Lung (tissue), 12 donors: Measurements from ENCODE around the gene MAP3K13. TPM values are rescaled to one million over a fixed set of nuclear protein-coding genes. Genes with fewer than 3 reads are reported as not detected.

ENCODE experiments used
- ATAC-seq: fragments of 200-7000 bp; cut with Tn5 transposase; one replicate; pipeline ENCODE4 v1.9.1; 2020; ENCODE audit warnings: moderate number of reproducible peaks; ENCODE audit not compliant: insufficient read depth, low FRiP score
- DNase-seq, 3 donors: peaks; one replicate each; pipeline ENCODE4 v3.0.0-alpha.2; 2013 to 2017
- H3K27ac ChIP-seq, 2 donors: one replicate each; pipeline ENCODE4 v1.5.1; 2013; ENCODE audit warnings: mild to moderate bottlenecking in 2 of 2, moderate library complexity in 2 of 2, control low read depth in 1 of 2, inconsistent platforms in 1 of 2, low read depth in 1 of 2, low read length in 1 of 2
- H3K27me3 ChIP-seq, 3 donors: one replicate each; pipeline ENCODE4 v1.5.1; 2013; ENCODE audit warnings: low read length in 2 of 3; ENCODE audit not compliant: control insufficient read depth in 3 of 3, insufficient read depth in 3 of 3
- H3K36me3 ChIP-seq, 4 donors: one replicate each; pipeline ENCODE4 v1.5.1; 2013; ENCODE audit warnings: low read length in 4 of 4, mild to moderate bottlenecking in 1 of 4, moderate library complexity in 1 of 4; ENCODE audit not compliant: control insufficient read depth in 4 of 4, insufficient read depth in 4 of 4
- H3K4me1 ChIP-seq, 5 donors: one replicate each; pipeline ENCODE4 v1.5.1; 2013; ENCODE audit warnings: low read length in 5 of 5, mild to moderate bottlenecking in 2 of 5, moderate library complexity in 1 of 5; ENCODE audit not compliant: control insufficient read depth in 5 of 5, insufficient read depth in 5 of 5
- H3K4me3 ChIP-seq: one replicate; pipeline ENCODE4 v1.5.1; 2013; ENCODE audit warnings: mild to moderate bottlenecking, control low read depth, moderate library complexity
- H3K9ac ChIP-seq, 2 donors: one replicate each; pipeline ENCODE4 v1.5.1; 2013; ENCODE audit warnings: low read length in 2 of 2, control low read depth in 1 of 2; ENCODE audit not compliant: insufficient read depth in 1 of 2
- H3K9me3 ChIP-seq, 4 donors: one replicate each; pipeline ENCODE4 v1.5.1; 2013; ENCODE audit warnings: low read length in 3 of 4, mild to moderate bottlenecking in 1 of 4, moderate library complexity in 1 of 4; ENCODE audit not compliant: control insufficient read depth in 4 of 4, insufficient read depth in 3 of 4
- CTCF ChIP-seq: IDR thresholded peaks from 2 replicates; pipeline ENCODE4 v1.5.1; 2012; ENCODE audit warnings: mild to moderate bottlenecking; ENCODE audit errors: control extremely low read depth, extremely low read depth
- WGBS, 2 donors: extraction: QIAGEN DNeasy Blood & Tissue Kit; methylation state at CpG; one replicate each; pipeline ENCODE4 v1.1.7; 2013; 5-methylcytosine and 5-hydroxymethylcytosine counted together
- polyA plus RNA-seq, 2 donors: library from polyadenylated mRNA; stranded (reverse); fragments of 200-250 nt; gene quantifications; one replicate each; pipeline ENCODE4 v1.2.1, GENCODE V29; 2013
- total RNA-seq, 2 donors: library from RNA; depleted of rRNA in 1 of 2; stranded (reverse); fragments of >200 nt in 1 of 2; gene quantifications; one replicate each; pipeline ENCODE4 v1.2.1, GENCODE V29; 2014 to 2021
- donor health status: control.
- donor health status: control.
- donor health status: Bipolar disorder and iron deficiency.
- donor health status: healthy.
- donor health status: DM: yes; HTN: yes; CAD: no.

MAP3K13 gene
- total and polyA plus RNA-seq, 4 donors, result 20.7 to 74.8 (median 29.3) TPM

DNA sequence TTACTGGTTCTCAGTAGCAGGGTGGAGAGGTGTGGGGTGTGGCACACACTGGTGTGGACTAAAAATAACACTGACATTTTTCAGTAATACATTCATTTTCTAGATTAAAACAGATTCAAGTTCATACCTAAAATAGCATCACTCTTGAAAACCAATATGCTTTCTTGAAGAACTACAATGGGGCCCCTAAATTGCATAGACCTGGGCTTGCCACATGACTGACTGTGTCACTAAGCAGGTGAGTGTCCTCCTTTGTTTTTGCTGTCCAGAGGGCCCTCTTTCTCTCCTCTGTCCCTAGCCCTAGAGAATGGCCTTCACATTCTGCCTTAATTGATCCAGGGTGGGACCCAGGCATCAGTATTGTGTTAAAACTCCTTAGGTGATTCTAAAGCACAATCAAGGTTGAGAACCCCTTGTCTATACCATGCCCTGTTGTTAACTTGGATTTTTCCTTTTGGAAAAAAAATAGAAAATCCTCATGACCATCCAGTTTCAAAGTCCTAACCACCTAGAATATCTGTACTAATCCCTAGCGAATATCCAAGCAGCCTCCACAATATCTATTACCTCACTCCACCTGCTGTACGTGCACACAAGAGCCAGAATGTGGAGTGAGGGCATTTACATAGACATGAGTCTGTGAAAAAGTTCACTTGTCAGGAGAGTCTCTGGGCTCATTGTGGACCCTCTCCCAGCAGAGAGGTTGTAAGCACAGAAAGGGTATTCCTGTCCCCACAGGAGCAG is 154.6 kb downstream of the MAP3K13 start:
- WGBS, 2 donors, result 85 to 90% methylated on average over 2 of the region's 2 CpGs
- no peak for TF ChIP-seq CTCF
- no peaks in the 10 kb centered on the region for H3K27me3 ChIP-seq
- peaks cover 0 to 6% (median 0%) of the 10 kb centered on the region in 4 donors for H3K36me3 ChIP-seq
- H3K4me1 ChIP-seq, result no peaks in the 10 kb centered on the region
- no peak for DNase-seq
- no peaks in the 10 kb centered on the region for H3K9me3 ChIP-seq
- no peak for ATAC-seq
- H3K9ac ChIP-seq, result no peak overlapping the region
- H3K4me3 ChIP-seq, result no peak overlapping the region
- H3K27ac ChIP-seq, result no peak overlapping the region

GRCh38 chr3:185519021-185519420 is 156.1 kb downstream of the MAP3K13 start:
- no peak overlapping the region for H3K4me3 ChIP-seq
- peaks cover 0 to 7% (median 0%) of the 10 kb centered on the region in 4 donors for H3K36me3 ChIP-seq
- 85 to 91% methylated on average over 5 of the region's 5 CpGs for WGBS, 2 donors
- H3K27ac ChIP-seq, result no peak overlapping the region
- H3K4me1 ChIP-seq, result no peaks in the 10 kb centered on the region
- H3K9me3 ChIP-seq, result no peaks in the 10 kb centered on the region
- no peak overlapping the region for H3K9ac ChIP-seq
- H3K27me3 ChIP-seq, result peaks cover 0 to 2% (median 0%) of the 10 kb centered on the region in 3 donors
- no peak for DNase-seq
- ATAC-seq, result no peak
- no peak for TF ChIP-seq CTCF

- peaks cover 0 to 7% (median 0%) of the 10 kb centered on the region in 4 donors for H3K36me3 ChIP-seq
- H3K4me3 ChIP-seq, result no peak overlapping the region
- 76 to 87% methylated on average over 7 of the region's 7 CpGs for WGBS, 2 donors
- H3K9ac ChIP-seq, result no peak overlapping the region
- H3K9me3 ChIP-seq, result no peaks in the 10 kb centered on the region
- H3K27me3 ChIP-seq, result peaks cover 0 to 2% (median 0%) of the 10 kb centered on the region in 3 donors
- DNase-seq (no peak), ATAC-seq (no peak)
- H3K4me1 ChIP-seq, result no peaks in the 10 kb centered on the region
- peak overlapping the region in 1 of 2 donors; percentile 42 for H3K27ac ChIP-seq
- TF ChIP-seq CTCF, result no peak
Measured at GRCh38 chr3:185521349-185522138, 158.6 kb downstream of the MAP3K13 start.
